ENCODE results near the gene KCTD11.

DNA sequence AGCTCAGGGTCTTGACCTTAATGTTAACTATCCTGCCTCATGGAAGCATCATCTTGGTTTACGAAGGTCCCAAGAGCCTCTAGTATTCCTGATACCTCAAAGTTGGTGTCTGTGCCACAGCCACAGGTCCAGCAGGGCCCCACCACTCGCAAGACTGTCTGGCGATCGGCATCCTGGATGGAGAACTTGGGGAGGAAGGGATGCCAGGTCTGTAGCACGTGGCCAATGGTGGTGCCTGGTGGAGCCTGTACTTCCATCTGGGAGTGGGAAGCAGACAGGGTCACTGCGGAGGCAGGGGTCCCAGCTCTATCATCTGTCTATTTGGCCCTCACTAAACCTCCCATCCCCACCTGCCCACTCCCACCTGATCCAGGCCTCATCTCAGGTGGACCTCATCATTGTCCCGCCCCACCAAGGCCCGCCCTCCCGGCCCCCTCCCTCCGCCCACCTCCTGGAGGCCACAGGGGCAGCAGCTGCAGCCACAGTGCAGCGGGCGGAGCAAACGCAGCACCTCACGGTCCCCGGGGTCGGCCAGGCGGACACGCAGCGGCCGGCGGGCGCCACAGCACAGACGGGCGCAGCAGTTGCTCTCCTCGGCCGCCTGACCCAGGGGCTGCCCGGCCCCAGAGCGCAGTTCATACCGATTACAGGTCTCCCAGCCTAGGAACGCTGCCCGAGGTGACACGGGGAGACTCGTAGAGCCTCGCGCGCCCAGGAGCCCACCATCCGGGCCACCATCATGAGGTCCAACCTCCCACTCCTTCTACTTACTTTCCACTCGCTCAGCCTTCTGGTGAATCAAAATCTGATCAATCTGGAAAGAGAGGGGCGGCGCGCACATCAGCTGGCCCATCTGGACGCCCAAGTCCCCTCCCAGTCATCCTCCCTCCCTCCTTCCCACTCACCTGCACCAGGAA, 41.0 kb downstream of the KCTD11 start:
- TF ChIP-seq, protein P1, sequence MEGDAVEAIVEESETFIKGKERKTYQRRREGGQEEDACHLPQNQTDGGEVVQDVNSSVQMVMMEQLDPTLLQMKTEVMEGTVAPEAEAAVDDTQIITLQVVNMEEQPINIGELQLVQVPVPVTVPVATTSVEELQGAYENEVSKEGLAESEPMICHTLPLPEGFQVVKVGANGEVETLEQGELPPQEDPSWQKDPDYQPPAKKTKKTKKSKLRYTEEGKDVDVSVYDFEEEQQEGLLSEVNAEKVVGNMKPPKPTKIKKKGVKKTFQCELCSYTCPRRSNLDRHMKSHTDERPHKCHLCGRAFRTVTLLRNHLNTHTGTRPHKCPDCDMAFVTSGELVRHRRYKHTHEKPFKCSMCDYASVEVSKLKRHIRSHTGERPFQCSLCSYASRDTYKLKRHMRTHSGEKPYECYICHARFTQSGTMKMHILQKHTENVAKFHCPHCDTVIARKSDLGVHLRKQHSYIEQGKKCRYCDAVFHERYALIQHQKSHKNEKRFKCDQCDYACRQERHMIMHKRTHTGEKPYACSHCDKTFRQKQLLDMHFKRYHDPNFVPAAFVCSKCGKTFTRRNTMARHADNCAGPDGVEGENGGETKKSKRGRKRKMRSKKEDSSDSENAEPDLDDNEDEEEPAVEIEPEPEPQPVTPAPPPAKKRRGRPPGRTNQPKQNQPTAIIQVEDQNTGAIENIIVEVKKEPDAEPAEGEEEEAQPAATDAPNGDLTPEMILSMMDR (conservative IDR thresholded peaks at IDR 0.05; ENCODE audit: low read length), result no peak
- no peak for TF ChIP-seq EZH2phosphoT487 (IDR thresholded peaks at IDR 0.05; ENCODE audit: borderline replicate concordance, low read depth, low read length)
